HL-60 (cell line): ENCODE results near the gene MYLIP.

Source experiments
- POLR2AphosphoS5 ChIP-seq: IDR thresholded peaks from 2 replicates; pipeline ENCODE4 v1.6.1; 2012; ENCODE audit warnings: low read depth
- TF ChIP-seq, protein P1 (sequence below): IDR thresholded peaks from one replicate; pipeline ENCODE4 v1.5.1; 2011; ENCODE audit warnings: low read length, control low read depth, inconsistent platforms; ENCODE audit not compliant: insufficient read depth
- TF ChIP-seq, protein P2 (sequence below): IDR thresholded peaks from 2 replicates; pipeline ENCODE4 v1.6.1; 2012; ENCODE audit warnings: low read depth; ENCODE audit not compliant: insufficient replicate concordance

DNA sequence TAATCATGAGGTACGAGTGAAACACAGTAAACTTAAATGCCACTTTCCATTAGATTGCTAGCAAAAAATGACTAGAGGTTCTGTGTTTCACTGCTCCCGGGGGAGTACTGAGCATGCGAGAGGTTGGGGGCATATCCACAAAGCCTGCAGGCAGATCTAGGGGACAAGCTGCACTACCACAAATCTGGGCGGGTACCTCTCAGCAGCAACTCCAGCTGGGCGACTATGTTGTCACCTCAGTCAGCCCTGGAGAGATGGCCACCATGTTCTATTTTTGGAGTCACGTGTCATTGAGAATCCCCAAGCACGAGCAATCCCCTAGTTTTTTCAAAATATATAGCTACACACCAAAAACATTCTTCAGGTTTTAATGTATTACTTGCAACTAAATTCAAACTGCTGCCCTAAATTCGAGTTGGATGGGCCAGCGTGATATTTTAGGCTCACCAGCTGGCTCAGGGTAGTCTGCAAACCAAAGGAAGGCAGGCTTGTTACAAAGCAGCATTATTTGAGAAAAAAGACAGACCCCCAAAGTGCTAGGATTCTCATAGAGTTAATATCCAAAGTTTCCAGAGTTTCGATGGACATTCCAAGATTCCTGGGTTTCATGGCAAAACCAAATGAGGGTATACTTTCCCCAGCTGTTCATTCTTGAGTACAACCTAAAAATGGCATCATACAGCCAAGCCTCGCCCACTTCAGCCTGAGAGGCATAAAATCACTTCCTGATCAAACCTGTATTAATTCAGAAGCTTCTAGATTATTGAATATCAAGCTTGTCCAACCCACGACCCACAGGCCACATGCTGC is 24.1 kb upstream of the MYLIP start:
- TF ChIP-seq, protein P1, sequence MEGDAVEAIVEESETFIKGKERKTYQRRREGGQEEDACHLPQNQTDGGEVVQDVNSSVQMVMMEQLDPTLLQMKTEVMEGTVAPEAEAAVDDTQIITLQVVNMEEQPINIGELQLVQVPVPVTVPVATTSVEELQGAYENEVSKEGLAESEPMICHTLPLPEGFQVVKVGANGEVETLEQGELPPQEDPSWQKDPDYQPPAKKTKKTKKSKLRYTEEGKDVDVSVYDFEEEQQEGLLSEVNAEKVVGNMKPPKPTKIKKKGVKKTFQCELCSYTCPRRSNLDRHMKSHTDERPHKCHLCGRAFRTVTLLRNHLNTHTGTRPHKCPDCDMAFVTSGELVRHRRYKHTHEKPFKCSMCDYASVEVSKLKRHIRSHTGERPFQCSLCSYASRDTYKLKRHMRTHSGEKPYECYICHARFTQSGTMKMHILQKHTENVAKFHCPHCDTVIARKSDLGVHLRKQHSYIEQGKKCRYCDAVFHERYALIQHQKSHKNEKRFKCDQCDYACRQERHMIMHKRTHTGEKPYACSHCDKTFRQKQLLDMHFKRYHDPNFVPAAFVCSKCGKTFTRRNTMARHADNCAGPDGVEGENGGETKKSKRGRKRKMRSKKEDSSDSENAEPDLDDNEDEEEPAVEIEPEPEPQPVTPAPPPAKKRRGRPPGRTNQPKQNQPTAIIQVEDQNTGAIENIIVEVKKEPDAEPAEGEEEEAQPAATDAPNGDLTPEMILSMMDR: no peak
- TF ChIP-seq, protein P2, sequence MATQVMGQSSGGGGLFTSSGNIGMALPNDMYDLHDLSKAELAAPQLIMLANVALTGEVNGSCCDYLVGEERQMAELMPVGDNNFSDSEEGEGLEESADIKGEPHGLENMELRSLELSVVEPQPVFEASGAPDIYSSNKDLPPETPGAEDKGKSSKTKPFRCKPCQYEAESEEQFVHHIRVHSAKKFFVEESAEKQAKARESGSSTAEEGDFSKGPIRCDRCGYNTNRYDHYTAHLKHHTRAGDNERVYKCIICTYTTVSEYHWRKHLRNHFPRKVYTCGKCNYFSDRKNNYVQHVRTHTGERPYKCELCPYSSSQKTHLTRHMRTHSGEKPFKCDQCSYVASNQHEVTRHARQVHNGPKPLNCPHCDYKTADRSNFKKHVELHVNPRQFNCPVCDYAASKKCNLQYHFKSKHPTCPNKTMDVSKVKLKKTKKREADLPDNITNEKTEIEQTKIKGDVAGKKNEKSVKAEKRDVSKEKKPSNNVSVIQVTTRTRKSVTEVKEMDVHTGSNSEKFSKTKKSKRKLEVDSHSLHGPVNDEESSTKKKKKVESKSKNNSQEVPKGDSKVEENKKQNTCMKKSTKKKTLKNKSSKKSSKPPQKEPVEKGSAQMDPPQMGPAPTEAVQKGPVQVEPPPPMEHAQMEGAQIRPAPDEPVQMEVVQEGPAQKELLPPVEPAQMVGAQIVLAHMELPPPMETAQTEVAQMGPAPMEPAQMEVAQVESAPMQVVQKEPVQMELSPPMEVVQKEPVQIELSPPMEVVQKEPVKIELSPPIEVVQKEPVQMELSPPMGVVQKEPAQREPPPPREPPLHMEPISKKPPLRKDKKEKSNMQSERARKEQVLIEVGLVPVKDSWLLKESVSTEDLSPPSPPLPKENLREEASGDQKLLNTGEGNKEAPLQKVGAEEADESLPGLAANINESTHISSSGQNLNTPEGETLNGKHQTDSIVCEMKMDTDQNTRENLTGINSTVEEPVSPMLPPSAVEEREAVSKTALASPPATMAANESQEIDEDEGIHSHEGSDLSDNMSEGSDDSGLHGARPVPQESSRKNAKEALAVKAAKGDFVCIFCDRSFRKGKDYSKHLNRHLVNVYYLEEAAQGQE: no peak
- no peak for TF ChIP-seq POLR2AphosphoS5
